Mucosa of descending colon (tissue), 3 donors: ENCODE measurements around the gene ST3GAL4. TPM values are rescaled to one million over a fixed set of nuclear protein-coding genes. Genes with fewer than 3 reads are reported as not detected.

Experiments used
- ATAC-seq: fragments of 200-7000 bp; cut with Tn5 transposase; one replicate; pipeline ENCODE4 v1.9.1; 2020; ENCODE audit warnings: mild to moderate bottlenecking, moderate library complexity
- DNase-seq, 3 donors: peaks; one replicate each; pipeline ENCODE4 v3.0.0-alpha.2; 2020
- H3K36me3 ChIP-seq: fragments of 200-600 bp; one replicate; pipeline ENCODE4 v1.8.0; 2021; ENCODE audit warnings: low read depth, mild to moderate bottlenecking
- H3K4me1 ChIP-seq: fragments of 200-600 bp; one replicate; pipeline ENCODE4 v1.8.0; 2021; ENCODE audit warnings: low read depth, mild to moderate bottlenecking
- H3K4me3 ChIP-seq: fragments of 200-600 bp; one replicate; pipeline ENCODE4 v1.8.0; 2021; ENCODE audit warnings: mild to moderate bottlenecking
- H3K9me3 ChIP-seq: fragments of 200-600 bp; one replicate; pipeline ENCODE4 v1.8.0; 2021; ENCODE audit warnings: mild to moderate bottlenecking
- intact Hi-C, 2 donors: fragments of 100-400 bp; cut with DNase I in 1 of 2; cut with micrococcal nuclease in 1 of 2; formaldehyde crosslinking; loops; one replicate each; pipeline versions ENCODE4 v1.11.0 to v1.11.1; 2022; cut with DNase I, micrococcal nuclease
- total RNA-seq, 3 donors: library from RNA; stranded (reverse); fragmentation: NEBNext Ultra II Directional in 2 of 3; extraction: Animal tissue kit (Norgen Biotek cat#: 25700) in 2 of 3; gene quantifications; one replicate each; pipeline versions ENCODE4 v1.2.1 to v1.2.4, GENCODE V29; 2021 to 2023
- TF ChIP-seq, protein P1 (sequence below): fragments of 200-600 bp; IDR thresholded peaks from one replicate; pipeline ENCODE4 v1.8.0; 2022; ENCODE audit warnings: antibody characterized with exemption, mild to moderate bottlenecking
- donor health status: DM: no; HTN: no; CAD: no; lungs with moderate emphysema.
- donor health status: DM: no; HTN: no; CAD: no.
- donor health status: DM: no; HTN: yes; CAD: no.

ST3GAL4 gene
- total RNA-seq, 3 donors from 2014 or later, result 94.7 to 460 (median 217) TPM

DNA sequence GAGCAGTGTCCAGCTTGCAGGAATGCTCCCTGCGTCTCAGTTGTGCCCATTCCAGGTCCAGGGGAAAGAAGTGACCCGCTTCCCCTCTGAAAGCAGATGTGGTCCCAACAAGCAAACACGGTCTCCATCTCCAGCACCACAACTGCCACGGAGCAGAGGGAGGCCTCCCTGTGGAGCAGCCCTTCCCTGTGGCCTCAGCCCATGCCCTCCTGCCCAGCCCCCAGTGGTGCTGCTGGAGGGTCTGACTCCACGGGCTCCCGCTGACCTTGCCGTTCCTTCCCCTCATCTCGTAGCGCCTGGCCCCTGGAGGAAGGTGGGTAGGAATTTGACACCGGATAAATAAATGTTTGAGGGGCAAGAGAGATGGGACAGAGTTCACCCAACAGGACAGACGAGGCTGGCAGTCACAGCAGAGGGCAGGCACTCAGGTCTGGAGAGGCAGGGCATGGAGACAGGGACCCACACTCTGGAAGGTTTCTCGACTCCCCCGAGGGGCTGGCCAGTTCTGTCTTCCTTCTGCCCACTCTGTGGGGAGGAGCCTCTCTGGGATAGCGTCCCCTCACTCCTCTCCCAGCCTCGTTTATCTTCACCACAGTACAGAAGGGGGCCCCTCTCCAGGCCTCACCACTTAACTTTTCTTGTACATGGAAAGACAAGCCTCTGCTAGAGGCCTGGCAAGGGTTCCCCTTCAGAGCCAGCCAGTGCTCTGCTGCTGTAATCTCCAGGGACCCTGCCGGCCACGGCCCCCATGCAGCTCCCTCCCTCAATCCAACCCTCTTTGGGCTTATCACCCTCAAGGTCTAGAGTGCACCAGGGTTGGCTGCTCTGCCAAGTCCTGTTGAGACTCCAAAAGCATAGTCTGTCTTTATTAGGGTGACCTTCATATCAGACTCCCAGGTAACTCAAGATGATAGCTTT, 7.5 kb upstream of the ST3GAL4 start:
- ATAC-seq (no peak), DNase-seq (peak in 1 of 3 donors; percentile 37)
- H3K4me1 ChIP-seq, result no peaks in the 10 kb centered on the region
- H3K9me3 ChIP-seq, result no peaks in the 10 kb centered on the region
- H3K36me3 ChIP-seq, result no peaks in the 10 kb centered on the region
- TF ChIP-seq, protein P1, sequence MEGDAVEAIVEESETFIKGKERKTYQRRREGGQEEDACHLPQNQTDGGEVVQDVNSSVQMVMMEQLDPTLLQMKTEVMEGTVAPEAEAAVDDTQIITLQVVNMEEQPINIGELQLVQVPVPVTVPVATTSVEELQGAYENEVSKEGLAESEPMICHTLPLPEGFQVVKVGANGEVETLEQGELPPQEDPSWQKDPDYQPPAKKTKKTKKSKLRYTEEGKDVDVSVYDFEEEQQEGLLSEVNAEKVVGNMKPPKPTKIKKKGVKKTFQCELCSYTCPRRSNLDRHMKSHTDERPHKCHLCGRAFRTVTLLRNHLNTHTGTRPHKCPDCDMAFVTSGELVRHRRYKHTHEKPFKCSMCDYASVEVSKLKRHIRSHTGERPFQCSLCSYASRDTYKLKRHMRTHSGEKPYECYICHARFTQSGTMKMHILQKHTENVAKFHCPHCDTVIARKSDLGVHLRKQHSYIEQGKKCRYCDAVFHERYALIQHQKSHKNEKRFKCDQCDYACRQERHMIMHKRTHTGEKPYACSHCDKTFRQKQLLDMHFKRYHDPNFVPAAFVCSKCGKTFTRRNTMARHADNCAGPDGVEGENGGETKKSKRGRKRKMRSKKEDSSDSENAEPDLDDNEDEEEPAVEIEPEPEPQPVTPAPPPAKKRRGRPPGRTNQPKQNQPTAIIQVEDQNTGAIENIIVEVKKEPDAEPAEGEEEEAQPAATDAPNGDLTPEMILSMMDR, result no peak
- no peak overlapping the region for H3K4me3 ChIP-seq
- intact Hi-C loops, result no loop called here

DNA sequence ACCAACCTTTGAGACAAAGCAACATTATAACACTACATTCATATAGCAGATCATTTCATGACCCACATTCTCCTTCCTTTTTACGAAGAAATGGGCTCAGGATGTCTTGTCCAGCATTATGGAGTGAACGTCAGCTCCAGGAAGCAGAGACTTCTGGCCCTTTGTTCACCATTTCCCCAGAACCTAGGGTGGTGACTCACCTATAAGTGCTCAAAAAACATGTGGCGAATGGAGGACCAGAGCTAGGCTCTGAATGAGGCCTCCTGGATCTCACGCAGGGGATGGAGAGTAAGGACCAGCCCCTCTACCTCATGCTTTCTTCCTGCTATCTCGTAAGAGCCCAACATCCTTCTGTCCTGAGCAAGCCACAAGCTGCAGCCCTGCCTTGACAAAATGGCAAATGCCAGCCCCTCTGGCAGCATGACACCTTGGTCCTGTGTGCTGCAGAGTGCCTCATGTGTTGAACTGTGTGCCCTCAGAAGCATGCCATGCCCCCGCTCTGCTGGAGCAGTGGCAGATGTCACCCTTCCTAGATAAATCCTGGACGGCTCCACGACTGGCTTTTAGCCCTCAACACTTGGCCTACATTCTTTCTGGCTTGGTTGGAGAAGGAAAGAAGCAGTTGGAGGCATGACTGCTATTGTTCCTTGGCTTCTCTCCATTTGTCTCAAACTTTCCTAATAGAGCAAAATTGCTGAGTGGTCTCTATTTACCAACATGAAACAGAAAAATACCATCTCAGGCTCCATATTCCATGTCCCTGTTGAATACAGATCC, 6.5 kb upstream of the ST3GAL4 start:
- H3K4me1 ChIP-seq, result no peaks in the 10 kb centered on the region
- H3K36me3 ChIP-seq, result no peaks in the 10 kb centered on the region
- ATAC-seq (no peak), DNase-seq (peak in 1 of 3 donors; percentile 46)
- intact Hi-C loops, result no loop called here
- no peak overlapping the region for H3K4me3 ChIP-seq
- no peaks in the 10 kb centered on the region for H3K9me3 ChIP-seq
- TF ChIP-seq, protein P1, result no peak

DNA sequence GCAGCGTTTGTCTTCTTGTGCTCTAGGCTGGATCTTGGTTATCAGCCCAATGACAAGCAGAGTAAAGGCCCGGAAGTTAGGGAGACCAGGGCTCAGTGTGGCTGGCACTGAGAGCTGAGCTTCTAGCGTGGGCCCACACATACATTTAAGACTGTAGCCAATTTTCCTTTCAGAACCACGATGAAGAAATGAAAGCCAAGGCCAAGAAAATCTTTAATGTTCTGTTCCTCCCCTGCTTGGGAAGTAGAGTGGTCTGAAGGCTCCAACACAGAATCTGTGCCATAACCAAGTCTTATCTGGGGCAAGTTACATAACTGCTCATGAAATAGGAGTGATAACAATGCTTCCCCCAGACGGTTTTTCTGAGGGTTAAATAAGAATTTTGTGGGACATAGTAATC, 4.7 kb upstream of the ST3GAL4 start:
- no peaks in the 10 kb centered on the region for H3K4me1 ChIP-seq
- no peaks in the 10 kb centered on the region for H3K9me3 ChIP-seq
- intact Hi-C loops, result no loop called here
- no peak overlapping the region for H3K4me3 ChIP-seq
- DNase-seq (no peak), ATAC-seq (no peak)
- H3K36me3 ChIP-seq, result no peaks in the 10 kb centered on the region
- TF ChIP-seq, protein P1, result no peak

DNA sequence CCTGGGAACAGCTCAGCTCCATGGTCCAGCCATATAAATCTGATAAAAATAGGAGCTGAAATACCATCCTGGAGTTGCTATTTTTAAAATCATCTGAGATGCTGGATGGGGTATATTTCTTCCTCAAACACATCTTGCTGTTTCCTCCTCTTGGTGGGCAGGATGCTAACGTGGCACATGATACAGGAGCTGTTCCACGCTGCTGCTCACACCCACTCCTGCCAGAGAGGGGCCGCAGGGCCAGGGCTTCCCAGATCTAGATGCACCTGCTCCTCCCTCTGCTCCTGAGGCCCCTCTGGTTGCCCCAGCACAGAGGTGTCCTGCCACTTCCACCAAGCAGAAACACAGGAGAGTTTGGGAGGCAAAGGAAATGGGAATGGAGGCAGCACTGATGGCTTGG, 3.3 kb upstream of the ST3GAL4 start:
- no peak overlapping the region for H3K4me3 ChIP-seq
- no peaks in the 10 kb centered on the region for H3K36me3 ChIP-seq
- no peaks in the 10 kb centered on the region for H3K9me3 ChIP-seq
- ATAC-seq (no peak), DNase-seq (peak in 1 of 3 donors; percentile 14)
- TF ChIP-seq, protein P1, result no peak
- intact Hi-C loops, result no loop called here
- H3K4me1 ChIP-seq, result no peaks in the 10 kb centered on the region

GRCh38 chr11:126352934-126353801, 2.3 kb upstream of the ST3GAL4 start:
- H3K4me3 ChIP-seq, result no peak overlapping the region
- no peak for ATAC-seq
- H3K36me3 ChIP-seq, result no peaks in the 10 kb centered on the region
- H3K4me1 ChIP-seq, result no peaks in the 10 kb centered on the region
- H3K9me3 ChIP-seq, result no peaks in the 10 kb centered on the region
- intact Hi-C loops, result no loop called here
- TF ChIP-seq, protein P1, result no peak
- no peak for DNase-seq
